GM12878 (cell line): ENCODE measurements around the gene PRKCE. TPM values are rescaled to one million over a fixed set of nuclear protein-coding genes. Genes with fewer than 3 reads are reported as not detected.

ENCODE experiments used
- ATAC-seq: fragments of 200-7000 bp; cut with Tn5 transposase; 3 replicates; pipeline ENCODE4 v1.9.1; 2020; ENCODE audit warnings: mild to moderate bottlenecking, moderate library complexity
- BruUV-seq: library from RNA; stranded (reverse); fragments of 400-500 nt; replicated peaks from 2 replicates; lab custom pipeline; 2021; lab: Mats Ljungman, UMichigan
- CTCF ChIA-PET: fragments of 300-600 bp; sonication (Branson Sonifier 250); formaldehyde crosslinking; extraction: SDS; loops from one replicate; lab custom pipeline; 2021; ENCODE audit warnings: inconsistent platforms; lab: Yijun Ruan, JAX
- POLR2A ChIA-PET: fragments of 350-600 bp; formaldehyde crosslinking; extraction: SDS; loops from one replicate; lab custom pipeline; 2021; ENCODE audit warnings: inconsistent platforms; lab: Charles Lee
- RAD21 ChIA-PET: fragments of 300-600 bp; sonication (Branson Sonifier 250); formaldehyde crosslinking; loops from one replicate; lab custom pipeline; 2023; ENCODE audit warnings: antibody characterized with exemption; ENCODE audit not compliant: unreplicated experiment; lab: Charles Lee
- SMC1A ChIA-PET: fragments of 300-600 bp; sonication (Branson Sonifier 250); formaldehyde crosslinking; loops from one replicate; lab custom pipeline; 2023; ENCODE audit not compliant: unreplicated experiment, uncharacterized antibody; lab: Charles Lee
- DNase-seq: peaks from one replicate; pipeline ENCODE4 v3.0.0-alpha.2; 2011; ENCODE audit warnings: low read depth, low spot score
- FAIRE-seq: peaks from 3 replicates; lab custom pipeline; 2011; peaks lifted over from hg19 to GRCh38; lab: Jason Lieb, UNC
- H2AFZ ChIP-seq: 2 replicates; pipeline ENCODE4 v1.6.0; 2011; ENCODE audit warnings: low read depth, low read length, control low read depth; ENCODE audit not compliant: control insufficient read depth
- H3K27ac ChIP-seq: 2 replicates; pipeline ENCODE4 v1.5.1; 2011; ENCODE audit warnings: control low read depth; ENCODE audit not compliant: control insufficient read depth, insufficient read depth
- H3K27me3 ChIP-seq, 2 experiments: replicated peaks in 1 of 2; 2 replicates each; pipeline versions ENCODE4 v1.6.0 to v1.6.1; 2011; ENCODE audit warnings: low read length in 1 of 2; ENCODE audit not compliant: control insufficient read depth in 2 of 2, insufficient read depth in 2 of 2
- H3K36me3 ChIP-seq, 2 experiments: 2 replicates each; pipeline ENCODE4 v1.5.1; 2011; ENCODE audit warnings: low read length in 1 of 2; ENCODE audit not compliant: control insufficient read depth in 2 of 2, insufficient read depth in 2 of 2
- H3K4me1 ChIP-seq: 2 replicates; pipeline ENCODE4 v1.6.1; 2011; ENCODE audit warnings: mild to moderate bottlenecking, low read length, moderate library complexity, mixed read lengths; ENCODE audit not compliant: control insufficient read depth, insufficient read depth
- H3K4me2 ChIP-seq: 2 replicates; pipeline ENCODE4 v1.6.0; 2011; ENCODE audit warnings: control low read depth; ENCODE audit not compliant: control insufficient read depth, insufficient read depth
- H3K4me3 ChIP-seq: fragments of 200-600 bp; sonication (generic); 2 replicates; pipeline ENCODE4 v1.5.1; 2016
- H3K79me2 ChIP-seq: 2 replicates; pipeline ENCODE4 v1.6.0; 2011; ENCODE audit warnings: low read length; ENCODE audit not compliant: control insufficient read depth, insufficient read depth
- H3K9ac ChIP-seq: 2 replicates; pipeline ENCODE4 v1.8.0; 2011; ENCODE audit warnings: low read length, control low read depth, mixed read lengths; ENCODE audit not compliant: control insufficient read depth, insufficient read depth
- H3K9me3 ChIP-seq: replicated peaks from 3 replicates; pipeline ENCODE4 v1.5.1; 2011; ENCODE audit warnings: mild to moderate bottlenecking, low read length; ENCODE audit not compliant: control insufficient read depth, insufficient read depth
- H4K20me1 ChIP-seq: 2 replicates; pipeline ENCODE4 v1.6.0; 2011; ENCODE audit not compliant: control insufficient read depth, insufficient read depth
- HDAC6 ChIP-seq: fragments of 200-600 bp; sonication (generic); IDR thresholded peaks from one replicate; pipeline ENCODE4 v1.8.0; 2017; ENCODE audit warnings: antibody characterized with exemption; ENCODE audit not compliant: unreplicated experiment
- SMC3 ChIP-seq: IDR thresholded peaks from 2 replicates; pipeline ENCODE4 v1.6.1; 2011; ENCODE audit warnings: low read length, improper control_type of control experiment, borderline replicate concordance
- WGBS: methylation state at CpG from one replicate; pipeline ENCODE4 v1.1.6; 2016; ENCODE audit warnings: low lambda C conversion rate; ENCODE audit not compliant: insufficient replicate concordance, insufficient coverage; ENCODE audit errors: missing lambda C conversion rate; 5-methylcytosine and 5-hydroxymethylcytosine counted together
- in situ Hi-C: fragments of 300-500 bp; cut with MboI; formaldehyde crosslinking; loops from 9 replicates; pipeline ENCODE4 v1.14.3; 2018; ENCODE audit warnings: mixed read lengths
- intact Hi-C: fragments of 100-400 bp; cut with micrococcal nuclease; formaldehyde crosslinking; loops from one replicate; pipeline ENCODE4 v1.14.2; 2022; ENCODE audit not compliant: unreplicated experiment
- polyA plus RNA-seq, 11 experiments: library from polyadenylated mRNA; depleted of rRNA in 4 of 11; unstranded in 6 of 11; stranded (reverse) in 5 of 11; fragments of >200 nt; fragmentation: Nextera tagmentation in 4 of 11; fragmentation: Illumina TruSeq in 1 of 11; extraction: Ambion mirVana in 4 of 11; extraction: Trizol in 1 of 11; gene quantifications; 1 replicate in 1 of 11; 2 replicates in 10 of 11; pipeline versions ENCODE4 v1.2.1 to v1.2.3, GENCODE V29; 2011 to 2016; ENCODE audit warnings: inconsistent platforms in 2 of 11, missing spikeins in 2 of 11, low read depth in 1 of 11
- total RNA-seq, 4 experiments: library from RNA; depleted of rRNA in 3 of 4; stranded (reverse); fragments of >200 nt in 3 of 4; fragmentation: Illumina TruSeq in 1 of 4; extraction: Trizol in 1 of 4; gene quantifications; 2 replicates each; pipeline versions ENCODE4 v1.2.1 to v1.2.3, GENCODE V29; 2013 to 2021

The PRKCE gene
- total and polyA plus RNA-seq, 10 of the 15 experiments (the other 5 are each of a cell fraction or from before 2014, with no cell fraction given): 2.6 to 28.2 (median 11.3) TPM

GRCh38 chr2:45789961-45790723 lies 138.7 kb downstream of the PRKCE start:
- H2AFZ ChIP-seq: no peak overlapping the region
- intact Hi-C loops: no loop called here
- H3K79me2 ChIP-seq: no peaks in the 10 kb centered on the region
- BruUV-seq: no TSS peak
- H3K9ac ChIP-seq: no peak overlapping the region
- H3K4me3 ChIP-seq: no peak overlapping the region
- ATAC-seq (no peak), FAIRE-seq (no peak), DNase-seq (no peak)
- in situ Hi-C loops: no loop called here
- no peaks in the 10 kb centered on the region for H4K20me1 ChIP-seq
- no peak overlapping the region for H3K4me2 ChIP-seq
- no peak for TF ChIP-seq SMC3
- H3K4me1 ChIP-seq: peaks cover 7% of the 10 kb centered on the region
- WGBS: 43% methylated on average over 10 of the region's 10 CpGs
- H3K27ac ChIP-seq: no peak overlapping the region
- ChIA-PET CTCF (interaction anchor here (1.0 to 3.6 kb wide), 7 partner anchors 11 to 148 kb away, joined by 3 to 40 read pairs (median 4); no protein-coding TSS in a partner anchor), SMC1A (interaction anchor here (0.9 to 4.9 kb wide), 14 partner anchors 8 to 148 kb away, joined by 3 to 43 read pairs (median 4); no protein-coding TSS in a partner anchor), POLR2A (interaction anchor here (1.1 kb wide), 1 partner anchor 119 kb away, joined by 3 read pairs; no protein-coding TSS in a partner anchor), RAD21 (interaction anchor here (0.6 to 1.3 kb wide), 9 partner anchors 9 to 99 kb away, joined by 3 to 6 read pairs (median 3); no protein-coding TSS in a partner anchor)
- H3K36me3 ChIP-seq: no peaks in the 10 kb centered on the region
- no peaks in the 10 kb centered on the region for H3K27me3 ChIP-seq
- H3K9me3 ChIP-seq: no peaks in the 10 kb centered on the region

- Histone ChIP-seq H3K27me3 (no peaks in the 10 kb centered on the region), H3K36me3 (no peaks in the 10 kb centered on the region; a peak in 1 of 4 replicates), H3K4me2 (no peak overlapping the region), H2AFZ (no peak overlapping the region), H3K9ac (no peak overlapping the region), H3K79me2 (no peaks in the 10 kb centered on the region), H3K4me3 (no peak overlapping the region), H3K4me1 (peaks cover 7% of the 10 kb centered on the region)
- ChIA-PET CTCF (interaction anchor here (1.2 to 5.0 kb wide), 2 partner anchors 14 to 142 kb away, joined by 3 to 29 read pairs; no protein-coding TSS in a partner anchor), POLR2A (interaction anchor here (0.5 kb wide), 1 partner anchor 50 kb away, joined by 5 read pairs; no protein-coding TSS in a partner anchor)
- BruUV-seq: no TSS peak
- no peak for DNase-seq
- in situ Hi-C loops: no loop called here
- no peak for ATAC-seq
- no peak for TF ChIP-seq HDAC6
- TF ChIP-seq, all 136 proteins: peak for 0
- WGBS: 62% methylated on average over 7 of the region's 7 CpGs
- FAIRE-seq: no peak
- SMC1A ChIA-PET: interaction anchor here (0.5 to 4.9 kb wide), 6 partner anchors 9 to 281 kb away, joined by 3 to 43 read pairs (median 4); no protein-coding TSS in a partner anchor
- RAD21 ChIA-PET: interaction anchor here (0.8 to 1.5 kb wide), 2 partner anchors 64 to 139 kb away, joined by 3 to 4 read pairs; no protein-coding TSS in a partner anchor
- no peak overlapping the region for H3K27ac ChIP-seq
- intact Hi-C loops: no loop called here
- H3K9me3 ChIP-seq: no peaks in the 10 kb centered on the region
- H4K20me1 ChIP-seq: no peaks in the 10 kb centered on the region
These were observed 142.0 kb downstream of the PRKCE start for GRCh38 chr2:45793305-45793962.
